ENCODE data around the gene ANXA2. TPM values are rescaled to one million over a fixed set of nuclear protein-coding genes. Genes with fewer than 3 reads are reported as not detected.

ANXA2 gene
- total RNA-seq, 2 experiments from 2014 or later: 26.5 to 43.4 TPM

GRCh38 chr15:60326343-60326742, 71.4 kb downstream of the ANXA2 start:
- no peaks in the 10 kb centered on the region for H3K9me2 ChIP-seq (ENCODE audit: insufficient read depth, low read length)
- ChIA-PET POLR2A (interaction anchor here (0.7 kb wide), 1 partner anchor 681 kb away, joined by 3 read pairs; no protein-coding TSS in a partner anchor), CTCF (ENCODE audit: unreplicated experiment) (interaction anchor here (1.0 kb wide), 1 partner anchor 29 kb away, joined by 3 read pairs; no protein-coding TSS in a partner anchor)
- H3K4me3 ChIP-seq (ENCODE audit: low read depth, low read length, poor library complexity, severe bottlenecking): no peak overlapping the region
- H2AFZ ChIP-seq (ENCODE audit: low read length): no peak overlapping the region
- H3K36me3 ChIP-seq (ENCODE audit: insufficient read depth, low read length): no peaks in the 10 kb centered on the region
- DNase-seq (ENCODE audit: low spot score): no peak
- H3K4me2 ChIP-seq (ENCODE audit: low read length): no peak overlapping the region
- no peak for TF ChIP-seq CTCF (conservative IDR thresholded peaks at IDR 0.05; ENCODE audit: low read length)
- no peak for TF ChIP-seq EZH2phosphoT487 (IDR thresholded peaks at IDR 0.05; ENCODE audit: borderline replicate concordance, low read depth, low read length)
- intact Hi-C loops (cut with micrococcal nuclease; ENCODE audit: unreplicated experiment): loop anchor here (5.0 to 10.0 kb wide), 3 partner anchors 409 to 794 kb away; no protein-coding TSS in a partner anchor
- H3K4me1 ChIP-seq (ENCODE audit: insufficient read depth, low read length, poor library complexity, severe bottlenecking): no peaks in the 10 kb centered on the region
- H4K20me1 ChIP-seq (ENCODE audit: insufficient read depth, low read length): no peaks in the 10 kb centered on the region
- no TSS peak for BruUV-seq (replicated peaks)
- H3K79me2 ChIP-seq (ENCODE audit: insufficient read depth, low read depth, low read length): no peaks in the 10 kb centered on the region
- H3K9me3 ChIP-seq (ENCODE audit: low read length): no peaks in the 10 kb centered on the region
- no peak overlapping the region for H3K27ac ChIP-seq (ENCODE audit: low read depth, low read length, poor library complexity, severe bottlenecking)

- no peaks in the 10 kb centered on the region for H3K36me3 ChIP-seq (ENCODE audit: insufficient read depth, low read length)
- BruUV-seq (replicated peaks): no TSS peak
- no peaks in the 10 kb centered on the region for H3K4me1 ChIP-seq (ENCODE audit: insufficient read depth, low read length, poor library complexity, severe bottlenecking)
- ChIA-PET POLR2A (interaction anchor here (0.7 kb wide), 1 partner anchor 681 kb away, joined by 3 read pairs; no protein-coding TSS in a partner anchor), CTCF (ENCODE audit: unreplicated experiment) (no interaction called here)
- intact Hi-C loops (cut with micrococcal nuclease; ENCODE audit: unreplicated experiment): loop anchor here (5.0 to 10.0 kb wide), 3 partner anchors 409 to 794 kb away; no protein-coding TSS in a partner anchor
- H3K9me3 ChIP-seq (ENCODE audit: low read length): no peaks in the 10 kb centered on the region
- TF ChIP-seq EZH2phosphoT487 (IDR thresholded peaks at IDR 0.05; ENCODE audit: borderline replicate concordance, low read depth, low read length): no peak
- TF ChIP-seq CTCF (conservative IDR thresholded peaks at IDR 0.05; ENCODE audit: low read length): no peak
- no peak overlapping the region for H3K4me2 ChIP-seq (ENCODE audit: low read length)
- no peaks in the 10 kb centered on the region for H3K9me2 ChIP-seq (ENCODE audit: insufficient read depth, low read length)
- H4K20me1 ChIP-seq (ENCODE audit: insufficient read depth, low read length): no peaks in the 10 kb centered on the region
- no peak overlapping the region for H3K4me3 ChIP-seq (ENCODE audit: low read depth, low read length, poor library complexity, severe bottlenecking)
- H3K79me2 ChIP-seq (ENCODE audit: insufficient read depth, low read depth, low read length): no peaks in the 10 kb centered on the region
- no peak overlapping the region for H2AFZ ChIP-seq (ENCODE audit: low read length)
- H3K27ac ChIP-seq (ENCODE audit: low read depth, low read length, poor library complexity, severe bottlenecking): no peak overlapping the region
- no peak for DNase-seq (ENCODE audit: low spot score)
Measured at GRCh38 chr15:60325905-60326304, 71.9 kb downstream of the ANXA2 start.

GRCh38 chr15:60324706-60325438, 72.9 kb downstream of the ANXA2 start:
- no peak for DNase-seq (ENCODE audit: low spot score)
- Histone ChIP-seq H3K4me2 (ENCODE audit: low read length) (no peak overlapping the region), H3K4me3 (ENCODE audit: low read depth, low read length, poor library complexity, severe bottlenecking) (no peak overlapping the region), H2AFZ (ENCODE audit: low read length) (no peak overlapping the region), H3K27ac (ENCODE audit: low read depth, low read length, poor library complexity, severe bottlenecking) (no peak overlapping the region), H3K79me2 (ENCODE audit: insufficient read depth, low read depth, low read length) (no peaks in the 10 kb centered on the region), H3K36me3 (ENCODE audit: insufficient read depth, low read length) (no peaks in the 10 kb centered on the region), H4K20me1 (ENCODE audit: insufficient read depth, low read length) (no peaks in the 10 kb centered on the region), H3K9me2 (ENCODE audit: insufficient read depth, low read length) (no peaks in the 10 kb centered on the region), H3K4me1 (ENCODE audit: insufficient read depth, low read length, poor library complexity, severe bottlenecking) (no peaks in the 10 kb centered on the region), H3K9me3 (ENCODE audit: low read length) (no peaks in the 10 kb centered on the region)
- no peak for TF ChIP-seq EZH2phosphoT487 (IDR thresholded peaks at IDR 0.05; ENCODE audit: borderline replicate concordance, low read depth, low read length)
- no peak for TF ChIP-seq CTCF (conservative IDR thresholded peaks at IDR 0.05; ENCODE audit: low read length)
- intact Hi-C loops (cut with micrococcal nuclease; ENCODE audit: unreplicated experiment): loop anchor here (5.0 to 10.0 kb wide), 3 partner anchors 408 to 793 kb away; no protein-coding TSS in a partner anchor
- BruUV-seq (replicated peaks): no TSS peak
- CTCF ChIA-PET (ENCODE audit: unreplicated experiment): no interaction called here
- POLR2A ChIA-PET: interaction anchor here (0.6 kb wide), 2 partner anchors 94 to 198 kb away, joined by 3 read pairs; no protein-coding TSS in a partner anchor
